Body of pancreas (tissue), 4 donors: Measurements from ENCODE around the gene GULP1.

ENCODE experiments used
- CTCF ChIP-seq, 7 experiments: fragments of 450-650 bp in 4 of 7; fragments of 200-600 bp in 3 of 7; sonication (generic) in 3 of 7; IDR thresholded peaks; one replicate each; pipeline ENCODE4 v1.5.1; 2016 to 2019; ENCODE audit warnings: antibody characterized with exemption in 7 of 7
- POLR2A ChIP-seq, 3 donors: fragments of 450-650 bp; IDR thresholded peaks; one replicate each; pipeline ENCODE4 v1.6.1; 2016; ENCODE audit warnings: antibody characterized with exemption in 3 of 3, mild to moderate bottlenecking in 2 of 3

- no peak for TF ChIP-seq CTCF (IDR thresholded peaks at IDR 0.05)
- TF ChIP-seq POLR2A (IDR thresholded peaks at IDR 0.05) = no peak
Measured at GRCh38 chr2:188452084-188452483, 160.4 kb downstream of the GULP1 start.
